Panc1 (cell line): ENCODE data around the gene ITGB2. TPM values are rescaled to one million over a fixed set of nuclear protein-coding genes. Genes with fewer than 3 reads are reported as not detected.

Source experiments
- ATAC-seq: fragments of 200-7000 bp; cut with Tn5 transposase; 2 replicates; pipeline ENCODE4 v1.9.1; 2020; ENCODE audit warnings: mild to moderate bottlenecking, moderate library complexity
- BruUV-seq: library from RNA; stranded (reverse); fragments of 400-500 nt; replicated peaks from 2 replicates; lab custom pipeline; 2021; lab: Mats Ljungman, UMichigan
- CTCF ChIA-PET: fragments of 300-600 bp; sonication (Branson Sonifier 250); formaldehyde crosslinking; loops from one replicate; lab custom pipeline; 2022; ENCODE audit warnings: antibody characterized with exemption; lab: Charles Lee
- POLR2A ChIA-PET: fragments of 300-600 bp; sonication (Branson Sonifier 250); formaldehyde crosslinking; loops from one replicate; lab custom pipeline; 2022; ENCODE audit warnings: antibody characterized with exemption; lab: Charles Lee
- DNase-seq: peaks from one replicate; pipeline ENCODE4 v3.0.0-alpha.2; 2010; ENCODE audit warnings: low read depth, low spot score
- H3K27ac ChIP-seq: 2 replicates; pipeline ENCODE4 v1.5.1; 2011; ENCODE audit warnings: mild to moderate bottlenecking, low read length, inconsistent platforms
- H3K27me3 ChIP-seq: fragments of 200-500 bp; sonication (Bioruptor generic); 2 replicates; pipeline ENCODE4 v1.6.0; 2014; ENCODE audit warnings: low read length, inconsistent platforms; ENCODE audit not compliant: control insufficient read depth, insufficient read depth
- H3K36me3 ChIP-seq: fragments of 200-500 bp; sonication (Bioruptor generic); 2 replicates; pipeline ENCODE4 v1.5.1; 2014; ENCODE audit warnings: inconsistent platforms, mild to moderate bottlenecking, low read length, moderate library complexity; ENCODE audit not compliant: control insufficient read depth, insufficient read depth
- H3K4me1 ChIP-seq: 2 replicates; pipeline ENCODE4 v1.5.1; 2011; ENCODE audit warnings: inconsistent platforms, mild to moderate bottlenecking, low read length, moderate library complexity; ENCODE audit not compliant: control insufficient read depth, insufficient read depth
- H3K4me3 ChIP-seq, 2 experiments: 2 replicates each; pipeline ENCODE4 v1.5.1; 2011 to 2012; ENCODE audit warnings: low read depth in 2 of 2, low read length in 2 of 2, mild to moderate bottlenecking in 2 of 2, inconsistent platforms in 1 of 2, moderate library complexity in 1 of 2
- H3K9me3 ChIP-seq: fragments of 200-500 bp; sonication (Bioruptor generic); 2 replicates; pipeline ENCODE4 v1.5.1; 2014; ENCODE audit warnings: low read depth, mild to moderate bottlenecking, inconsistent platforms, low read length, moderate library complexity; ENCODE audit not compliant: control insufficient read depth, insufficient read depth
- POLR2AphosphoS5 ChIP-seq: IDR thresholded peaks from 2 replicates; pipeline ENCODE4 v1.6.1; 2012; ENCODE audit warnings: mild to moderate bottlenecking, low read depth, low read length, moderate library complexity
- SIN3A ChIP-seq: IDR thresholded peaks from 2 replicates; pipeline ENCODE4 v1.6.1; 2012; ENCODE audit warnings: low read depth, mild to moderate bottlenecking, low read length, moderate library complexity, borderline replicate concordance; ENCODE audit not compliant: insufficient read depth
- TCF7L2 ChIP-seq: IDR thresholded peaks from 2 replicates; pipeline ENCODE4 v1.6.1; 2011; ENCODE audit warnings: mild to moderate bottlenecking, low read depth, low read length, inconsistent platforms
- in situ Hi-C: cut with HindIII; loops from 2 replicates; pipeline ENCODE4 v1.10.0; 2016; ENCODE audit warnings: low sequenced_read_pairs, low pct_unique_long_range_greater_than_20kb
- intact Hi-C: fragments of 100-400 bp; cut with micrococcal nuclease; formaldehyde crosslinking; loops from one replicate; pipeline ENCODE4 v1.10.0; 2022; ENCODE audit not compliant: unreplicated experiment
- total RNA-seq: library from RNA; stranded (reverse); gene quantifications from one replicate; pipeline ENCODE4 v1.2.1, GENCODE V29; 2021; ENCODE audit not compliant: unreplicated experiment
- TF ChIP-seq, protein P1 (sequence below): fragments of 450-650 bp; IDR thresholded peaks from 2 replicates; pipeline ENCODE4 v1.5.1; 2017; ENCODE audit warnings: mild to moderate bottlenecking
- TF ChIP-seq, protein P2 (sequence below), 2 experiments: IDR thresholded peaks; 2 replicates each; pipeline ENCODE4 v1.6.1; 2011 to 2012; ENCODE audit warnings: low read depth in 2 of 2, control low read depth in 1 of 2, low read length in 1 of 2, mild to moderate bottlenecking in 1 of 2, moderate library complexity in 1 of 2; ENCODE audit not compliant: insufficient read depth in 1 of 2

Gene ITGB2
- total RNA-seq, 1 experiment from 2014 or later: 3.0 TPM

- H3K27ac ChIP-seq: no peak overlapping the region
- no peak for DNase-seq
- no peak for TF ChIP-seq TCF7L2
- TF ChIP-seq, protein P1, sequence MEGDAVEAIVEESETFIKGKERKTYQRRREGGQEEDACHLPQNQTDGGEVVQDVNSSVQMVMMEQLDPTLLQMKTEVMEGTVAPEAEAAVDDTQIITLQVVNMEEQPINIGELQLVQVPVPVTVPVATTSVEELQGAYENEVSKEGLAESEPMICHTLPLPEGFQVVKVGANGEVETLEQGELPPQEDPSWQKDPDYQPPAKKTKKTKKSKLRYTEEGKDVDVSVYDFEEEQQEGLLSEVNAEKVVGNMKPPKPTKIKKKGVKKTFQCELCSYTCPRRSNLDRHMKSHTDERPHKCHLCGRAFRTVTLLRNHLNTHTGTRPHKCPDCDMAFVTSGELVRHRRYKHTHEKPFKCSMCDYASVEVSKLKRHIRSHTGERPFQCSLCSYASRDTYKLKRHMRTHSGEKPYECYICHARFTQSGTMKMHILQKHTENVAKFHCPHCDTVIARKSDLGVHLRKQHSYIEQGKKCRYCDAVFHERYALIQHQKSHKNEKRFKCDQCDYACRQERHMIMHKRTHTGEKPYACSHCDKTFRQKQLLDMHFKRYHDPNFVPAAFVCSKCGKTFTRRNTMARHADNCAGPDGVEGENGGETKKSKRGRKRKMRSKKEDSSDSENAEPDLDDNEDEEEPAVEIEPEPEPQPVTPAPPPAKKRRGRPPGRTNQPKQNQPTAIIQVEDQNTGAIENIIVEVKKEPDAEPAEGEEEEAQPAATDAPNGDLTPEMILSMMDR: no peak
- no peak for TF ChIP-seq POLR2AphosphoS5
- TF ChIP-seq, protein P2, sequence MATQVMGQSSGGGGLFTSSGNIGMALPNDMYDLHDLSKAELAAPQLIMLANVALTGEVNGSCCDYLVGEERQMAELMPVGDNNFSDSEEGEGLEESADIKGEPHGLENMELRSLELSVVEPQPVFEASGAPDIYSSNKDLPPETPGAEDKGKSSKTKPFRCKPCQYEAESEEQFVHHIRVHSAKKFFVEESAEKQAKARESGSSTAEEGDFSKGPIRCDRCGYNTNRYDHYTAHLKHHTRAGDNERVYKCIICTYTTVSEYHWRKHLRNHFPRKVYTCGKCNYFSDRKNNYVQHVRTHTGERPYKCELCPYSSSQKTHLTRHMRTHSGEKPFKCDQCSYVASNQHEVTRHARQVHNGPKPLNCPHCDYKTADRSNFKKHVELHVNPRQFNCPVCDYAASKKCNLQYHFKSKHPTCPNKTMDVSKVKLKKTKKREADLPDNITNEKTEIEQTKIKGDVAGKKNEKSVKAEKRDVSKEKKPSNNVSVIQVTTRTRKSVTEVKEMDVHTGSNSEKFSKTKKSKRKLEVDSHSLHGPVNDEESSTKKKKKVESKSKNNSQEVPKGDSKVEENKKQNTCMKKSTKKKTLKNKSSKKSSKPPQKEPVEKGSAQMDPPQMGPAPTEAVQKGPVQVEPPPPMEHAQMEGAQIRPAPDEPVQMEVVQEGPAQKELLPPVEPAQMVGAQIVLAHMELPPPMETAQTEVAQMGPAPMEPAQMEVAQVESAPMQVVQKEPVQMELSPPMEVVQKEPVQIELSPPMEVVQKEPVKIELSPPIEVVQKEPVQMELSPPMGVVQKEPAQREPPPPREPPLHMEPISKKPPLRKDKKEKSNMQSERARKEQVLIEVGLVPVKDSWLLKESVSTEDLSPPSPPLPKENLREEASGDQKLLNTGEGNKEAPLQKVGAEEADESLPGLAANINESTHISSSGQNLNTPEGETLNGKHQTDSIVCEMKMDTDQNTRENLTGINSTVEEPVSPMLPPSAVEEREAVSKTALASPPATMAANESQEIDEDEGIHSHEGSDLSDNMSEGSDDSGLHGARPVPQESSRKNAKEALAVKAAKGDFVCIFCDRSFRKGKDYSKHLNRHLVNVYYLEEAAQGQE (IDR thresholded peaks at IDR 0.05; ENCODE audit: insufficient read depth in 1 of 2, low read depth in 2 of 2, low read length in 1 of 2): no peak
- TF ChIP-seq SIN3A: no peak
- ChIA-PET POLR2A (no interaction called here), CTCF (no interaction called here)
- no peaks in the 10 kb centered on the region for H3K36me3 ChIP-seq
- in situ Hi-C loops: no loop called here
- no peaks in the 10 kb centered on the region for H3K4me1 ChIP-seq
- no peak for ATAC-seq
- BruUV-seq: no TSS peak
- H3K27me3 ChIP-seq: no peaks in the 10 kb centered on the region
- no peaks in the 10 kb centered on the region for H3K9me3 ChIP-seq
- intact Hi-C loops: no loop called here
- H3K4me3 ChIP-seq: no peak overlapping the region
Observed at GRCh38 chr21:44895859-44896258, 24.8 kb downstream of the ITGB2 start.

DNA sequence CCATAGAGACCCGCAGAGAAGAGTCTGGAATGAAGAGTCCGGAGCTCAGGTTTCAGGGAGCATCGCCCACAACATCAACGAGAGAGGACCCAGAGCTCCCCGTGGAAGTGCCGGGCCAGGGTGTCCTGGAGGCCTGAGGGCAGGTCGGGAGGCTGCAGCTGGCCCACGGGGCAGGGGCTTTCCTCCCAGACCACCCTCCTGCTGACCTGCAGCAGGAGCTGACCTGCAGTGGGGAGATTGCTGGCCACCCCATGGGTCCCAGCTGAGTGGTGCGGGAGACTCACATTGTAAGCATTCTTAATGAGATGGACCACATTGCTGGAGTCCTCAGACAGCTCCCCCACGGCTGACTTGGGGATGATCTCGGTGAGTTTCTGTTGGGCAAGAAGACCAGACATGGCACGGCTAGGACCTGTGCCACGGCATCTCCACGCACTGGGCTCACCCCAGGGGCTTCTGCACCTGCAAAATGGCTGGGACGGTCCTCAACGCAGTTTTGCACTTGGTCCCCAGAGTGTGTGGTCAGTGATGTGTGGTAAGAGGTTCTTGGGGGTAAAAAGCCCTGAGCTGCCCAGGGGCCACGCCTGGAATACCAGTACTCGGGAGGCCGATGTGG is 25.9 kb downstream of the ITGB2 start:
- CTCF ChIA-PET: no interaction called here
- Histone ChIP-seq H3K27me3 (no peaks in the 10 kb centered on the region), H3K9me3 (no peaks in the 10 kb centered on the region), H3K4me3 (no peak overlapping the region), H3K27ac (no peak overlapping the region), H3K36me3 (no peaks in the 10 kb centered on the region), H3K4me1 (no peaks in the 10 kb centered on the region)
- POLR2A ChIA-PET: no interaction called here
- no TSS peak for BruUV-seq
- intact Hi-C loops (loop anchor here (5.0 kb wide), 1 partner anchor 38 kb away; no protein-coding TSS in a partner anchor), in situ Hi-C loops (no loop called here)
- ATAC-seq (no peak), DNase-seq (no peak)
- TF ChIP-seq, protein P2 (IDR thresholded peaks at IDR 0.05; ENCODE audit: insufficient read depth in 1 of 2, low read depth in 2 of 2, low read length in 1 of 2): no peak
- TF ChIP-seq TCF7L2: no peak
- no peak for TF ChIP-seq SIN3A
- TF ChIP-seq, protein P1: no peak
- no peak for TF ChIP-seq POLR2AphosphoS5
